Body of pancreas (tissue), 4 donors: ENCODE measurements around the gene CCSER1.

Experiments
- CTCF ChIP-seq, 7 experiments: fragments of 450-650 bp in 4 of 7; fragments of 200-600 bp in 3 of 7; sonication (generic) in 3 of 7; IDR thresholded peaks; one replicate each; pipeline ENCODE4 v1.5.1; 2016 to 2019; ENCODE audit warnings: antibody characterized with exemption in 7 of 7
- POLR2A ChIP-seq, 3 donors: fragments of 450-650 bp; IDR thresholded peaks; one replicate each; pipeline ENCODE4 v1.6.1; 2016; ENCODE audit warnings: antibody characterized with exemption in 3 of 3, mild to moderate bottlenecking in 2 of 3

GRCh38 chr4:91127192-91127591 lies 1000.0 kb downstream of the CCSER1 start:
- TF ChIP-seq CTCF (IDR thresholded peaks at IDR 0.05): no peak
- no peak for TF ChIP-seq POLR2A (IDR thresholded peaks at IDR 0.05)
